ENCODE results near the gene SLK.

The SLK gene

DNA sequence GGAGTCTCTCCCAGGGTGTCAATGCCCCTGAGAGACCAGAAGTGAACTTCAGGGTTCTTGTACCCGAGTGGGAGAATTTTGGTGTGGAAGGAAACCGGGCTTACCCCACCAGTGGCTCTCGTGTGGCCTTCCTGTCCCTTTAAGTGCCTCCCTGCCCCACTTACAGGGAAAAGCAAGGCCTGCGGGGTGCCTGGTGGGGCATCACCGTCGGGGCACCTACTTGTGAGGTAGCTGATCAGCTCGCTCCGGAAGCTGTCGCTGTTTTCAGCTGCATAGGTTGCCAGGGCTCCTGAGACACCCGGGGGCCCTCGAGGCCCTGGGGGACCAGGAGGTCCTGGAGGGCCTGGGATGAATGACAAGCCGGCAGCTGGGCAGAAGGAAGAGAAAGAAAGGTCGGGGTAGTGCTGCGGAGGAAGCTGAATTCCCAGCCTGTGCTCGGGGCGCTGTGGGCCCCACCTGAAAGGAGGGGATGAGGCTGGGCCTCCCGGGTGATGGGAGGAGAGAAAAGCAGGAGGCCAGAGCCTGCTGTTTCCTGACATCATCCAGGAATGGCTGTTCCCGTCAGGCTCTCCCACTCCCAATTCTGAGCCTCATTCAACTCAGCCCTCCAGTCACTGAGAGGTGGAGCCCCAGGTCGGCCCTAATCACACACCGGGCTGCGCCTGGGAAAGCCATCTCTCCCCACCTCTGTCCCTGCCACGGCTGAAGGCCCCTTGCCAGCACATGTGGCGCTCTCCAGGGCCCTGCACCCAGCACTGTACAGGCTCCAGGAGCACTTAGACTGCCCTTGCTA, 67.7 kb downstream of the SLK start:
- DNase-seq = no peak

DNA sequence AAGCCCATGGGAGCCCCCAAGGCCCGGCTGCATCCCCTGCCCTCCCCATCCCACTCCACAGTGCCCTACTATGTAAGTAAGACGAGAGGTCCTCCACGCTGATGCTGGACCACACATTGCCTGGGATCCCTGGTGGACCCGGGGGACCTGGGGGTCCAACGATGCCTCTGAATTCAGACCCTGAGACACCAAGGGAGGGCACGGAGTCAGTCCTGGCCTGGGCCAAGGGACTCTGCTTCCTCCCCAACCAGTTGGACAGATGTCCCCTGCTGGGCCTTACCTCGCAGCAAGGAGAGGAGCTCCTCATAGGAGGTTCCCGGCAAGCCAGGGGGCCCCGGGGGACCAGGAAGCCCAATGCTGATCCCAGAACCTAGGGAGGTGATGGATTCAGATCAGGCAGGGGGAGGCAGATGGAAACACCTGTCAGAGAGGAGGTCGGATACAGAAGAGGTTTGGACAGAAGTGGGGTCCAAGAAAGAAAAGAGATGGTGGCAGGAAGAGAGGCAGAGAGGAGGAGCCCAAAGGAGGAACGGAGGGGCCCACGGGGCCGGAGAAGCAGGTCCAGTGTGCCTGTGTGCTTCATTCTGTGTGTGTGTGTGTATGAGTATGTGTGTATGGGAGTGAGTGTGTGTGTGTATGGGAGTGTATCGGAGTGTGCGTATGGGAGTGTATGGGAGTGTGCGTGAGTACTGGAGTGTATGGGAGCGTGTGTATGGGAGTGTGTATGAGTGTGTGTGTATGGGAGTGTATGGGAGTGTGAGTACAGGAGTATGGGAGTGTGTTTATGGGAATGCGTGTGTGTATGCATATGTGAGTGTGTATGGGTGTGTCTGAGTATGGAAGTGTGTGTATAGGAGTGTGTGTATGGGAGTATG, 68.5 kb downstream of the SLK start:
- DNase-seq = no peak

DNA sequence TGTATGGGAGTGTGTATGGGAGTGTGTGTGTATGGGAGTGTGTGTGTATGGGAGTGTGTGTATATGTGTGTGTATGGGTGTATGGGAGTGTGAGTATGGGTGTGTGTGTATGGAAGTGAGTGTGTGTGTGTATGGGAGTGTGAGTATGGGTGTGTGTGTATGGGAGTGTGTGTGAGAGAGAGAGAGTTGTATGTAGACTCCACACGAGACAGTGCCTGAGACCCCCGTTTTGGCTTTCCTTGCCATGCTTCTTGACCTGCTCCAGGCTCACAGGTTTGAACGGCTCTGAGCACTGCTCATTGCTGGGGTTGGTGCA, 69.1 kb downstream of the SLK start:
- DNase-seq = no peak

DNA sequence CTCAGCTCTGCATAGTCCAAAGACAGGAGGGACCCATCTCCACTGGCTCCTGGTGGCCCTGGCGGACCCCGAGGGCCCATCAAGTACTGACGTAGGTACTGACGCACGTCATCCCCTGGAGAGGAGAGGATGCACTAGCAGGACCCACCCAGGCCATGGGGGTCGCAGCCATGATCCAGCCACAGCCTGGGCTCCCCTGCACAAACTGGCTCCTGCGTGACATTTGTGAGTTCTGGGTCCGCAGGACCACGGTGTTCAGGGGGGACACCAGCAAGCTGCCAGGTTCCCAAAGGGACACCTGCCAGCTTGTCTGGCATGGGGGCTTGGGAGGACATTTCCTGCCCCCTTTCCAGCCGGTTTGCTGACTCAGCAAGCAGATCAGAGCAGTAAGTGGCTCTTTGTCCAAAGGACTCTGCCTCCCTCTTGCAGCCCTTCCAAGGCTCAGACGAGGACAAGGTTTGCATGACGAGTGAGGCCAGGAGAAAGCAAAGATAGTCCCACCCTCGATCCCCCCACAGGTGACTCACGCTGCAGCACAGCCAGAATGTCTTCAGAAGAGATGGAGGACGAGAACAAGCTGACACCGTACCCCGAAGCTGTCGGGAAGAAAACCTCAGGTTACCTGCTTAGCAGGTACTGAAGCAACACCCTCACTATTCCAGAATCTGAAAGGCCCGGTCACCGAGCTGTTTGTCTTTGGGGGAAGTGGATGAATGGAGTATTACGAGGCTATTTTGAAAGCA, 69.7 kb downstream of the SLK start:
- DNase-seq = no peak

DNA sequence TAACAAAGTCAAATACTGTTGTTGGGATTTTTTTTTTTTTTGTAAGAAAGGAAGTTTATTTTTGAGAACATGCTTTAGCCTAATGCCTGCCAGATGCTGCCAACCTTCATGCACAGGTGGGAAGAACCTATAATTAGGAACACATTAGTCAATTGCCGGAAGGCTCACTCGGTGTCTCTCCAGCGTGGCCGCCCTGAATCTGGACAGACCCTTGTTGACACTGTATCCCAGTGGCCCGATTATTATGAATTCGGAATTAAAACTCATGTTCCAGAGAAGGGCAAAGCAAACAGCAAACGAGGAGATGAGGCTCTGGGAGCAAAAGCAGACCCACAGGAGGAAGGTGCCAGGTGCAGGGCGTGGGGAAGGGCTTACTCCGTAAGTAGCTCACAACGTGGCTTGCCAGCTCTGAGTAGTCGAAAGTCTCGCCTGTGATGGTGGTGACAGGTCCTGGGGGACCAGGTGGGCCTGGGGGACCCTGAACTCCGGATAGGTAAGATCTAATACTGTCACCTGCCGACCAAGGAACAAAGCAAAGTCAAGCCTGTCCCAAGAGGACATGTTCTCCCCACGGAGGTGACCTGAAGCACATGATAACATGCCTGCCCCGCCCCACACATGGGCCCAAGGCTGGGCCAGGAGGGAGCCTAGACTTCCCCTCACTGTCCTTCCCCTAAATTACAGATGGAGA, 70.5 kb downstream of the SLK start:
- no peak for DNase-seq

DNA sequence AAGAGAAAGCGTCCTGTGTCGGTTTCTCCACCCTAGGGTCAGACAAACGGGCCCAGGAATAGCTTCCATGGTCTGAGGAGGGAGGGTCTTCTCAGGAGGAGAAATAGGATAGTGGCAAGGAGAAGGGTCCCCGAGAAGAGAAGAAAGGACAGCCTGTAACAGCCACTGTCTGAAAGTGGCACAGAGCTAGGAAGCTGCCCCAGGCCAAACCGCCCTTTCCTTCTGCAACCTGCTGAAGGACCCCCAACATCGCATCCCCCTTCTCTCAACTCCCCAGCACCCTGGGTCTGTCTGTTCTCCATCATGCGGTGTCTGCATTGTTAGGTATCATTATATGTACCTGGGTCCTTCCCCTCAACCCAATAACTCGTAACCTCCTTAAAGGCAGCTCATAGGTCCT, 71.6 kb downstream of the SLK start:
- DNase-seq = no peak

DNA sequence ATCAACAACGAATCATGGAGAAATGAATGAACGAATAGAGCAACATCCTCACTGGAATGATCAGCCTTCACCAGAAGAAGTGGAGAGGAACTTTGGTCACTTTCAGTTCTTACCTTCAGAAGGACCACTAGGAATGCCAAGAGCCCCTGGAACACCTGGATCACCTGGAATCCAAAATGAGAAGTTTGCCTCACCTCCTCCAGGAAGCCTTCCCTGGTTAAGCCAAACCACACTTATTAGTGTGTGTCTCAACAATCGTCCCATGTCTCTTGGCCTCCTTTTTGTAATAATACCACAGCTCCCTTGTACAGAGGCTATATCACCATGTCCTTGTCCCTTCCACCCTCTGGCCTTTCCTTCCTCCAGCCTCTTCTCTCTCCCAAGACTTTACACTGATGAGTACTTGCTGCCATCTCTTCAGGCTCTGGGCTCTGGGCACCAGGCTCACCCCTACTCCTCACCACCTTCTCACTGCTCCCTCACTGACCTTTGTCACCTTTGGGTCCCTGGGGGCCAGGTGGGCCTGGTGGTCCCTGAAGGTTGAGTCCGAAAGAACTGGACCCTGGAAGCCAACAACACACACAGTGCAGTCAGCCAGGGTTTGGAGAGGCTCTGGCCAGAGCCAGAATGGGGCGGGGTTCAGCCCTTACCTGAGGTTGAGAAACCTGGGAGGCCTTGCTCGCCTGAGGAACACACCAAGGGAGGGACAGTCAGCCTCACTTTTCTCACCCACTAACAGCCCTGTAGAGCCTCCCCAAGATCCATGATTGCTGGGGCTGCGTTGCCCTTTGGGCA, 72.2 kb downstream of the SLK start:
- DNase-seq = no peak

DNA sequence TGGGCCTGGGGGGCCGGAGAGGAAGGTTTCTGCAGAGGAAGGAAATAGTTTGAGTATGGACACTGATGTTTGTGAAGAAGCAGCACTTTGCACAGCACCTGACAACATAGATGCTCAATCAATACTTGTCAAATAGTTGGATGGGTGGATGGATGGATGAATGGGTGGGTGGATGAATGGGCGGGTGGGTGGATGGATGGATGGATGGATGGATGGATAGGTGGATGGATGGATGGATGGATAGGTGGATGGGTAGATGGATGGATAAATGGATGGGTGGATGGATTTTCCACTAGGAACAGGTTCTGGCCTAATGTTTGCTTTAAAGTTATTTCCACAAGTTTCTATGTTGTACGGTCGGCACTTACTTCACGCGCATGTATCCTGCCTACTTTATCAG, 73.4 kb downstream of the SLK start:
- no peak for DNase-seq

DNA sequence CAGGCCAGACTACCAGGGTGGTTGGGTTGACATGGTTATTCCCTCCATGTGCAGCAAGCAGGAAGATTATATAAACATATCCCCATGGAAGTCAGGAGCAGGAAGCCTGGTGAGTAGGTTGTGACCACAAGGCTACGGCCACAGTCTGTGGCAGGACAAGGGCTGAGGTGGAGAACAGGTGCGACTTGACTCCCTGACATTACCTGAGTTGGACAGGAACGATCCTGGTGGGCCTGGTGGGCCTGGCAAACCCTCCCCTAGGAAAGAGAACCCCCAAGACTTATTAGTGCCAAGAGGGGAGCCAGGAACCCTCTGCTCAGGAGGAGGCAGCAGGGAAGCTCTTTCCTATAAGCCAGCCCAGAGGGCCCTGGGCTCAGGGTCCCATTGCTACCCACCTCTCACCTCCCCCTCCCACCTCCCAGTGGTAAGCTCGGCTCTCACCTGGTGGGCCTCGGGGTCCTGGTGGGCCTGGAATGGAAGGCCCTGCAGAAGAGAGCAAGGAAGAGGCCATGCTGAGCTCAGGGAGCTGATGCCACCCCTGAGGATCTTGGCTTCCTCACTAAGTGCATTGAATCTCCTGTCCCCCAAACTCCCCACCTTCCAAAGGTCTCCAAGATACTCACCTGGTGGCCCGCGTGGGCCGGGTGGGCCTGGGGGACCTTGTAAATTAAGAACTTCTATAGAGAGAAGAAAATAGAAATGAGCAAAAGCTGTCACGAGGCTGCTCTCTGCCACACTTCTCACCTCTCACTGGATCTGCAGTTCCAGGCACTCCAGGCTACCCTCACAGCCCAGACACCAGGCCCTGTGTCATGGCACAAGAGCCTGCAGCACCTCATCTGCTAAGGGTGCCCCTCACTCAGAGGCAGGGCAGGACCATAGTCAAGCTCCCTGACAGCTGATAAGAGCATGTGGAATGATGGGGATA, 74.2 kb downstream of the SLK start:
- no peak for DNase-seq

DNA sequence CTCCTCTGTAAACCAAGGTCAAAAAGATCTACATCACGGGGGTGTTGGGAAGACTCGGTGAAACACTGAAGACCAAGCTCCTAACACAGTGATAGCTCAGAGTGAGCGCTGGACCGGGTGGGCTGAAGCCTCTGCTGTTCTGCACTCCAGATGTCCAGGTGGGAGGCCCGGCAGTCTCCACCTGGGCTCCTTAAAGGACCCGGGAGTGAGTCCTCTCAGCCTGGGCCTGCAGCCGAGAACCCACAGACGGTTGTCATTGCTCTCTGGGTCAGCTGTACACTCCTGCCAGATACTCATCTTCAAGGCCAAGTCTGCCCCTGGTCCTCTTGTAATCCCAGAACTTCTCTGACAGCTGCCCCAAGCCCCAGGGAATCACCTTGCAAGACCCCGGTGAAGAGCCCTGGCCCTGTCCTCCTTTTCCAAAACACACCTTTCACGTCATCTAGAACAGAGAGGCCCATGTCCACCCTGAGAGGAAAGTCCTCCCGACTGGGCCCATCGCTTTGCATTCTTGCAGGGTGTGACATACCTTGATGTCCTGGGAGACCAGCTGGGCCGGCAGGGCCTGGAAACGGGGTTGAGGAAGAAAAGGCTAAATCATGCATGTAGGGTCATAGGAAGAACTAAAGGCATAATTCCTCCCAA, 75.1 kb downstream of the SLK start:
- DNase-seq = no peak

DNA sequence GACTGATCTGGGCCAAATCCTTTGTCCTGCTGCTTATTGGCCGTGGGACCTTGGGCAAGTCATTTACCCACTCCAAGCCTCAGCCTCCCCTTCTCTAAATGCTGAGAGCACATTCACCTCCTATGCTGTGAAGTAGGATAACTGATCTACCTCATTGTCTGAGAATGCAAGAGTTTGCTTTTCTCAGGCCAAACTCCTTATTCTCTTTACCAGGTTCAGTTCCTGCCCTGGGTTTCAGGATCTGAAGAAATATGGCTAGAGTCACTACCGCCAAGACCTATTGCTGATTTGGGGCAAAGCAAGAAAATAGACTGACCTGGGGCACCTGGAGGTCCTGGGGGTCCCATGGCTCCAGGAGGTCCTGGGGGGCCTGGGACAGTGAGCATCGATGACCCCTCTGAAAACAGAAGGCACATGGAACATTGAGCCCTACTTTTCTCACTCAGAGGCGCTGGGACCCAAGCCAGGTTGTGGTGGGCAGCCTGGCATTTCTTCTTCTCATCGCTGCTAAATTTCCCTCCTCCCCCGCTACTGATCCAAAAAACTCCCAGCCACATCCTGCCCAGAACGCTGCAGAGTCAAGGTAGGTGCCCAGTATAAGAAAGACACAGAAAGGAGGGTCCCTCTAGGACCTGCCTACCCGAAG, 76.4 kb downstream of the SLK start:
- no peak for DNase-seq

DNA sequence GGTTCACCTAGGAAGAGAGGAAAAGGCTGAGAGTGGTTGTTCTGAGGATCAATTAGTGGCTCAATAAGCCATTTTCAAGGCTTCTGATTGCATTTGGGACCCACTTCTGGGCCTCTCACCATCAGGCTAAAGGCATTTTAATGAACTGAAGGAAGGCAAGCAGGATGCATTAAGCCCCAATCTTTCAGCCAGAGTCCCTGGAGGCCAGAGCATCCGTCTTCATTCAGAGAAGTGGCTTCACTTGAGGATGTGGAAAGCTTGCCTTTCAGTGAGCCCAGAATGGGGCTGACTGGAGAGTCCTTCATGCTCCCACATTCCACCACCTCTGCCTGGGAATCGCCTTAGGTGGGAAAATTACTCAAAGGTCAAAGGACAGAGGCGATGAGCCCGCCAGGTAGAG, 76.9 kb downstream of the SLK start:
- no peak for DNase-seq

DNA sequence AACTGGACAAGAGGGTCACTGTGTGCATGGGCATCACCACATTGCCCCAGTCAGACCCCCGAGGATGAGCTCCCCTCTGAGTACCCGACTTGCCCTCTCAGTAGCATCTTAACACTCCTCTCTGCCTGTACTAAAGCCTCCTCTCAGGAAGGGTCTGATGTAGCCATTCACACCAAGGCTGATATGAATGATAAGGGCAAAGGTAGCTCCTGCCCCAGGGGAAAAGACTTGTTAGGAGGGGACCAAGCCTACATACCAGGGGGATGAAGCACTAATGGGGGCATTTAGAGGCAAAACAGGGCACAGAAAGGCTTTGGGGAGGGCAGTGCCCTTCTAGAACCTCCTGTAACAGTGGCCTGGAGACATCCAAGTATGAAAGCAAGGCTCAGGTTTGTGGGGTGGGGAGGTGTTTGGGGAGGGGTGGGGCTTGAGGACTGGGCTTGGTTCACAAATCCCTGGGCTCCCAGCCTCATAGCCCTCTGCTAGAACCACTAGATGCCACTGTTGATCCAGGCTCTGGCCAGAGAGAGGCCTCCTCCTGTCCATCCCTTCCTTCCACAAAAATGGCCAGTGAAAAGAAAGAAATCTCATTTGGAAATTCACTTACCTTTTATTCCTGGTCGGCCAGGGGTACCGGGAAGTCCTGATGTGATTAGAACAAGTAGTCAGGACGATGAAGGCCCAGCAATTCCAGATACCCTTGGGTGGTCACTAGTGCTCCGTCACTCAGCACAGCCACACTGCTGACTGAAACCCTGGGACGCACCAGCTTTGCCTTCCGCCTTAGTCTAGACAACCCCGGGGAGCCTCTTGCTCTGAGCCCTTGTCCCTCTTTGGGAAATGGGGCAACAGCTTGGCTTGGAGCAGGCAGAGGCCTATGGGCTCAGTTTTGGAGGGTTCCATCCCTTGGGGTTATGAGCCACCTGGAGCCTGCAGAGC, 78.5 kb downstream of the SLK start:
- DNase-seq = peak; percentile 43

DNA sequence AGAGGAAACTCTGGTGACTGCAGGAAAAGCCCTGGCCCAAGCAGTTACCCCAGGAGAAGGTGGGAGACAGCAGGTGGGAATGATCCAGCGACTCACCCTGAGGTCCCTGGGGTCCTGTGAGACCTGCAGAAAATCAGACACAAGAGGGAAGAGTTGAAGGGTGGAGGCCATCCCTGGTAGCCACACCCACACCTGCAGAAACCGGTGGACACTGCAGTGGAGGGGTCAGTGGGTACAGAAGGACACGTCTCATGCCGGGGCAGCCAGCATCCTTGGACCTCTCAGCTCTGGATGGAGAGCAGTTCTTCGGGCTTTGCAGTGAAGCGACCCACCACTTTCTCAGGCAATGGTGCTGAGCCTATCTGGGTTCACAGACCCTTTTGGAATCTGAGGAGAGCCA, 79.7 kb downstream of the SLK start:
- no peak for DNase-seq

DNA sequence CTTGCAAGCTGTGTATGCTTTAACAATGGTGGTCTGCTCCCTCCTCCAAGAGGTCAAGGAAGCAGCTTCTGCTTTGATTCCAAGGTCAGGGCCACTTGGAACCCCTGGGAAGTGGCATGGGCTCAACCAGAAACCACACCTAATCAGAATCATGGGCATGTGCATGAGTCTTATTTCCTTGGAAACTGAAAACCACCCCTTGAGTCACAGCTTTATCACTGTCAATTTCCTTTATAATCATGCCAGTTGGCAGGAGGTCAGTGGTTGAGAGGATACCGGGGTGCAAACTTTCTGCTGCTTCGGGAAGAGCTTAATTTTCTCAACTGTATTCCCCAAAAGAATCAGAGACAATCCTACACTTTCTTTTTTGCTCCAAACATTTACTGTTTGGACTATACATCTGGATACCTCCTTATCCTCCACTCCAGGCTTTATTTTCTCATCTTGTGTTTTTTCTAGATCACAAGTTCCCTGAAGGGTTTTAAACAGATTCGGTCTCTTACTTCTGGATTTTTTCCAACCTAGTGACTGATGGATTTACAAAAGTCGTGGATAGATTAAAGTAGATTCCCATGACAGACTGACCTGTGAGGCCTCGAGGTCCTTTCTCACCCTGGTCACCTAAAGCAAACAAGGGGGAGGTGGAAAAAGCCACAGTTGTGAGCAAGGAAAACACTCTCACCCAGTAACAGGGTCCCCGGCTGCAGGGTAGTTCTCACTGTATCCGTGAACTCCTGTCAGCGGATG, 82.7 kb downstream of the SLK start:
- DNase-seq = no peak

DNA sequence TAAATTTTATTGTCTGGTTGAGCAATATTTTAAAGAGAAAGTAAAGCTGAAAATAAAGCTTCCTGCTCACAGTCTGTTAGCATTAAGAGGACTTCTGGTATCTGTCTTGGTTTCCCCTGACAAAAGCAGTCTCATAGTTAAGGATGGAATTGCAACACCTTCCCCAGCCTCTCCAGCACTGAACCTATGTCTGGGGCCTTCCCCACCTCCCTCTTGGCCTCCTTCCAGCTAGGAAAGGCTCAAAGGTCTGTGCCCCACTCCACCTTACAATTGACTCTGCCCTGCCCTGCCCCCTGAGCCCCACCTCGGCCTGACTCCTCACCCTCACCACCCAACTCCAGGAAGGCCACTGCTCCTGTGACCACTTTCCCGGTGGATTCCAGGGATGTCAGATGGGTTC, 85.5 kb downstream of the SLK start:
- no peak for DNase-seq

DNA sequence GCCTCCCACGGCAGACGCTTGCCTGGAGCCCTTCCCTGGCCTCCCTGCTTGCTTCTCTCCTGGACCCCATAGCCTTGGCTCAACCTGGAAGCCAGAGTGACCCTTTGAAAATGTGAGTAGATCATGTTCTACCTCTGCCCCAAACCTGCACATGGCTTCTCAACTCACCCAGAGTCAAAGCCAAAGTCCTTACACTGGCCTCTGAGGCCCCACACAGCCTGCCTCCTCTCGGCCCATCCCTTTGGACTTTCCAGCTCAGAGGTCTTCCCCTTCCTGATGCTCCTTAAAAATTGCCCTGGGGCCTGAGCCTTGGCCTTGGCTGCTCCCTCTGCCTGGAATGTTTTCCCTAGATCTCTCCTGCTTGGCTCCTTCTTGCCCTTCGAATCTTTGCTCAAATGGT, 86.3 kb downstream of the SLK start:
- DNase-seq = no peak

DNA sequence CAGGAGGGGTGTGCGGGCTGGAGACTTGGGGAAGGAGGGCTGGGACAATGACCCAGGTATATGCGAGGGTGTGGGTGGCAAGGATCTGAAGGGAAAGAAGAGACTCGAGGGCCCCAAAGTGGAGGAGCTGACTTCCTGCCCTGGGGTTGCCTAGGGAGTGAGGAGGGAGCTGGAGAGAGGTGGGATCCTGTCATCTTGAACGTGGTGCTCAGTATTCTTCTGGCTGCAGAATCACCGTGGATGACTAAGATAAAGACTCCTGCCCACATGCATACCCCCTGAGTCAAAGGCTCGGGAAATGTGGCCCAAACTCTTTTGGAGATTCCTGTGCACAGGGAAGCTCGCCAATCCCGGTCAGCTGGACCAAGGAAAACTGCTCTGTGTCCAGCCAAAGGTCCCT, 87.5 kb downstream of the SLK start:
- DNase-seq = no peak

Data from retina (tissue), 1 donor.